PFSK-1 (cell line): Measurements from ENCODE around the gene NOC2L.

Source experiments
- FOXP2 ChIP-seq: optimal IDR thresholded peaks from 2 replicates; pipeline ENCODE3; 2011; ENCODE audit warnings: borderline replicate concordance, control low read depth, inconsistent platforms; ENCODE audit not compliant: insufficient read depth; ENCODE audit errors: extremely low read length, extremely low read depth
- POLR2AphosphoS5 ChIP-seq: IDR thresholded peaks from 2 replicates; pipeline ENCODE4 v1.6.1; 2012; ENCODE audit warnings: low read depth, mild to moderate bottlenecking, control low read depth, low read length, moderate library complexity
- SIN3A ChIP-seq: IDR thresholded peaks from 2 replicates; pipeline ENCODE4 v1.6.1; 2012; ENCODE audit warnings: mild to moderate bottlenecking, low read length, moderate library complexity, borderline replicate concordance; ENCODE audit not compliant: insufficient read depth
- TAF1 ChIP-seq: IDR thresholded peaks from 2 replicates; pipeline ENCODE4 v1.6.1; 2012; ENCODE audit warnings: low read length, control low read depth, borderline replicate concordance; ENCODE audit not compliant: insufficient read depth
- TF ChIP-seq, protein P1 (sequence below), 2 experiments: IDR thresholded peaks; 2 replicates each; pipeline versions ENCODE4 v1.6.1 to v1.8.0; 2011 to 2012; ENCODE audit warnings: low read depth in 2 of 2, low read length in 2 of 2, control low read depth in 1 of 2, inconsistent platforms in 1 of 2, mild to moderate bottlenecking in 1 of 2, moderate library complexity in 1 of 2; ENCODE audit not compliant: insufficient read depth in 1 of 2

Gene NOC2L

DNA sequence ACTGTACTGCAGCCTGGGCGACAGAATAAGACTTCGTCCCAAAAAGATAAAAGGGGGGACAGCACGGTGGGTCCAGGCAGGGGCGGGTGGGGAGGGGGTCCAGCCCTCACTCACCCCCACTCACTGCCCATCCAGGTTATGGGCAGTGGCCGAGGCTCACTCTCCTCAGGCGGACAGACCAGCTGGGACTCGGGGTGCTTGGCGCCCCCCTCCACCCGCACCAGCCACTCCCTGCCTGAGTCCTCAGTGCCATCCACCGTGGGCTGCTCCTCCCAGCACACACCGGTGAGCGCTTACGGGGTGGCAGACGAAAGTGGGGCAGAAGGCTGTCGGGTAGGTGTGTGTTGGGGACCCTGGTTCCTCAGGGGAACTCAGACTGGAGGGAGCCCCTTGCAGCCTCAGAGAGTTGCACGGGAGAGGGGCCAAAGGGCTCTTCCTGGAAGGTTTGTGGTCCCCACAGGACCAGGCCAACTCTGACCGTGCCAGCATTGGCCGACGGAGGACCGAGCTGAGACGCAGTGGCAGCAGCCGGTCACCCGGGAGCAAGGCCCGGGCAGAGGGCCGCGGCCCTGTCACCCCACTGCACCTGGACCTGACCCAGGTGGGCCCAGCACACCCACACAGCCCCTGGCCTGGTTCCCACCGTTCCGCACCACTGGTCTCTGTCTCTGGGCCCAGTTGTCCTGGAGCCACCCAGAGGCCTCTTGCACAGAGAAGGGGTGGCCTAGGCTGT, 13.8 kb upstream of the NOC2L start:
- TF ChIP-seq SIN3A: no peak
- TF ChIP-seq TAF1: no peak
- TF ChIP-seq FOXP2: no peak
- TF ChIP-seq POLR2AphosphoS5: no peak
- TF ChIP-seq, protein P1, sequence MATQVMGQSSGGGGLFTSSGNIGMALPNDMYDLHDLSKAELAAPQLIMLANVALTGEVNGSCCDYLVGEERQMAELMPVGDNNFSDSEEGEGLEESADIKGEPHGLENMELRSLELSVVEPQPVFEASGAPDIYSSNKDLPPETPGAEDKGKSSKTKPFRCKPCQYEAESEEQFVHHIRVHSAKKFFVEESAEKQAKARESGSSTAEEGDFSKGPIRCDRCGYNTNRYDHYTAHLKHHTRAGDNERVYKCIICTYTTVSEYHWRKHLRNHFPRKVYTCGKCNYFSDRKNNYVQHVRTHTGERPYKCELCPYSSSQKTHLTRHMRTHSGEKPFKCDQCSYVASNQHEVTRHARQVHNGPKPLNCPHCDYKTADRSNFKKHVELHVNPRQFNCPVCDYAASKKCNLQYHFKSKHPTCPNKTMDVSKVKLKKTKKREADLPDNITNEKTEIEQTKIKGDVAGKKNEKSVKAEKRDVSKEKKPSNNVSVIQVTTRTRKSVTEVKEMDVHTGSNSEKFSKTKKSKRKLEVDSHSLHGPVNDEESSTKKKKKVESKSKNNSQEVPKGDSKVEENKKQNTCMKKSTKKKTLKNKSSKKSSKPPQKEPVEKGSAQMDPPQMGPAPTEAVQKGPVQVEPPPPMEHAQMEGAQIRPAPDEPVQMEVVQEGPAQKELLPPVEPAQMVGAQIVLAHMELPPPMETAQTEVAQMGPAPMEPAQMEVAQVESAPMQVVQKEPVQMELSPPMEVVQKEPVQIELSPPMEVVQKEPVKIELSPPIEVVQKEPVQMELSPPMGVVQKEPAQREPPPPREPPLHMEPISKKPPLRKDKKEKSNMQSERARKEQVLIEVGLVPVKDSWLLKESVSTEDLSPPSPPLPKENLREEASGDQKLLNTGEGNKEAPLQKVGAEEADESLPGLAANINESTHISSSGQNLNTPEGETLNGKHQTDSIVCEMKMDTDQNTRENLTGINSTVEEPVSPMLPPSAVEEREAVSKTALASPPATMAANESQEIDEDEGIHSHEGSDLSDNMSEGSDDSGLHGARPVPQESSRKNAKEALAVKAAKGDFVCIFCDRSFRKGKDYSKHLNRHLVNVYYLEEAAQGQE (IDR thresholded peaks at IDR 0.05; ENCODE audit: insufficient read depth in 1 of 2, low read depth in 2 of 2, low read length in 2 of 2): no peak

DNA sequence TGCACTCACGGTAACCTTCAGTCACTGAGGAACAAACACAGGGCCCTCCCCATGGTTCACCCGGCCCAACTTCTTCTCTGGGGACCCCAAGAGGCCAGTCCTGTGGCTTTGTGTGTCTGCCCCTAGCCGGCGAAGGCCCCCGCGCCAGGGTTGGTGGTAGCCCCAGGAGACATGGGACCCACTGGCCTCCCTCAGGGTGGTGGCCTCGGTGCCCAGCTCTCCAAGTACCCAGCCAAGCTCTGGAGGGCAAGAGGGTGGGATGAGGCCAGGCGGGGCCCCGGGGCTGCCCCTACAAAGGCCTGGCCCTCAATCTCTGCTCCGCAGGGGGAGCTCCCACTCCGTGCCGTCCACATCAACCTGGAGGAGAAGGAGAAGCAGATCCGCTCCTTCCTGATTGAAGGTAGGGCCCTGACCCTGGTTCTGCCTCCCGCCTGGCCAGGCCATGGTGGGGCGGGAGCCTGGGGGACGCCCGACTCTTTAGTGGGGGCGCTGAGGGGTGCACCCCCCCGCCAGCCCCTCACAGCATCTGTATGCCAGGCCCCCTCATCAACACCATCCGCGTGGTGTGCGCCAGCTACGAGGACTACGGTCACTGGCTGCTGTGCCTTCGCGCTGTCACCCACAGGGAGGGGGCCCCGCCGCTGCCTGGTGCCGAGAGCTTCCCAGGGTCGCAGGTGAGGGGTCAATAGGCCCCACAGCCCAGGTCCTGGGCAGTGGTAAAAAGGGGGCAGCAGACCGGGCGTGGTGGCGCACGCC, 12.9 kb upstream of the NOC2L start:
- TF ChIP-seq FOXP2 (no peak), SIN3A (no peak), TAF1 (no peak), POLR2AphosphoS5 (no peak)
- TF ChIP-seq, protein P1 (IDR thresholded peaks at IDR 0.05; ENCODE audit: insufficient read depth in 1 of 2, low read depth in 2 of 2, low read length in 2 of 2): no peak

DNA sequence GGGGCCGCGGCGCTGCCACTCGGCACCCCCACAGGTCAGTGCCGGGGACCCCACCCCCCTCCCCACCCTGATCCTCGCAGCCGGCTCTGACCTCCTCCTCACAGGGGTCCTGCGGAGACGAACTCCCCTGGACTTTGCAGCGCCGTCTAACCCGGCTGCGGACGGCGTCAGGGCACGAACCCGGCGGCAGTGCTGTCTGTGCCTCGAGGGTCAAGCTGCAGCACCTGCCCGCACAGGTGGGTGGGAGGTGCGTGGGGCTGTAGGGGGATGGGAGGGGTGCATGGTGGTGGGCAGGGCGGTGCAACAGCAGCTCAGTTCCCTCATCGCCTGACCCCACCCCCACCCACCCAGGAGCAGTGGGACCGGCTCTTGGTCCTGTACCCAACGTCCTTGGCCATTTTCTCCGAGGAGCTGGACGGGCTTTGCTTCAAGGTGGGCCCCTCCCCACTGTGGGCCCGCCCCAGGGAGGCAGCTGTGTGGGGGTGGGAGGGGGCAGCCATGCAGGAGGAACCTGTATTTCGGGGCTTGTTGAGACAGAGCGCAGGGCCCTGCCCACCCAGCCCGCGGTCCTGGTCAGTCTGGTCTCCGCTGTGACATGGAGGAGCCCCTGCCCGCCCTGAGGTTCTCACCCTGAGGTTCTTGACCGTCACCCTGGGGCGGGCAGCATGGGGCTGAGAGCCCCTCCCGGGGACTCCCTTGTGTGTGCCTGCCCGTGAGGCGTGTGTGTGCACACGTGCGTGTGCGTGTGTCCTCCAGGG, 12.1 kb upstream of the NOC2L start:
- TF ChIP-seq TAF1 (no peak), POLR2AphosphoS5 (no peak), FOXP2 (no peak), SIN3A (no peak)
- TF ChIP-seq, protein P1 (IDR thresholded peaks at IDR 0.05; ENCODE audit: insufficient read depth in 1 of 2, low read depth in 2 of 2, low read length in 2 of 2): no peak

DNA sequence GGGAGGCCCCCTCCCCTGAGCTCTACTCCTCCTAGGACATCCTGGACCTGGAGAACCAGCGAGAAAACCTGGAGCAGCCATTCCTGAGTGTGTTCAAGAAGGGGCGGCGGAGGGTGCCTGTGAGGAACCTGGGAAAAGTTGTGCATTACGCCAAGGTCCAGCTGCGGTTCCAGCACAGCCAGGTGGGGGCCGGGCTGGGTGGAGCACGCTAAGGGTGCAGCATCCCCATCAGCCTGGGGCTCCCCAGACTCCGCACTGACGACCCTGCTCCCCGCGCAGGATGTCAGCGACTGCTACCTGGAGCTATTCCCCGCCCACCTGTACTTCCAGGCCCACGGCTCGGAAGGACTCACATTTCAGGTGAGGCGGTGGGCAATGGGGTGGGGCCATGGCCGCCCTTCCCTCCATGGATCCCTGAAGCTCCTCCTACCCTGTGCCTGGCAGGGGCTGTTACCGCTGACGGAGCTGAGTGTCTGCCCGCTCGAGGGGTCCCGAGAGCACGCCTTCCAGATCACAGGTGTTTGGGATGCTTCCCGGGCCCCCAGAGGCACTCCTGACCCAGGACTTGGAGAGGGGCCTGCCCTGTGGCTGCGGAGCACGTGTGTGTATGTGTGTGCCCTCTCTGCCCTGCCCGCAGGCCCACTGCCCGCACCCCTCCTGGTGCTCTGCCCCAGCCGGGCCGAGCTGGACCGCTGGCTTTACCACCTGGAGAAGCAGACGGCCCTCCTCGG, 11.4 kb upstream of the NOC2L start:
- TF ChIP-seq, protein P1 (IDR thresholded peaks at IDR 0.05; ENCODE audit: insufficient read depth in 1 of 2, low read depth in 2 of 2, low read length in 2 of 2): no peak
- TF ChIP-seq FOXP2 (no peak), POLR2AphosphoS5 (no peak), SIN3A (no peak), TAF1 (no peak)
